Esophagus muscularis mucosa (tissue), 4 donors: ENCODE data around the gene GPC1. TPM values are rescaled to one million over a fixed set of nuclear protein-coding genes. Genes with fewer than 3 reads are reported as not detected.

Experiments used
- DNase-seq: peaks from one replicate; pipeline ENCODE4 v3.0.0-alpha.2; 2017; ENCODE audit errors: extremely low spot score
- H3K27ac ChIP-seq, 4 donors: fragments of 200-600 bp; sonication (generic); replicated peaks in 1 of 4; 1 replicate in 3 of 4; 2 replicates in 1 of 4; pipeline ENCODE4 v1.5.1; 2016 to 2019; ENCODE audit warnings: mild to moderate bottlenecking in 1 of 4
- H3K27me3 ChIP-seq, 4 donors: fragments of 200-600 bp; sonication (generic); one replicate each; pipeline versions ENCODE4 v1.5.1 to v1.6.0; 2016 to 2019
- H3K36me3 ChIP-seq, 4 donors: fragments of 200-600 bp; sonication (generic); one replicate each; pipeline ENCODE4 v1.5.1; 2016 to 2019
- H3K4me1 ChIP-seq, 4 donors: fragments of 200-600 bp; sonication (generic); one replicate each; pipeline ENCODE4 v1.5.1; 2016 to 2019
- H3K4me3 ChIP-seq, 4 donors: fragments of 200-600 bp; sonication (generic); 1 replicate in 2 of 4; 2 replicates in 2 of 4; pipeline ENCODE4 v1.5.1; 2016 to 2019; ENCODE audit warnings: mild to moderate bottlenecking in 4 of 4, moderate library complexity in 1 of 4
- H3K9me3 ChIP-seq, 4 donors: fragments of 200-600 bp; sonication (generic); 1 replicate in 3 of 4; 2 replicates in 1 of 4; pipeline ENCODE4 v1.5.1; 2016 to 2019
- EP300 ChIP-seq: sonication (generic); formaldehyde crosslinking; IDR thresholded peaks from one replicate; pipeline ENCODE4 v1.6.1; 2017; ENCODE audit warnings: antibody characterized with exemption
- POLR2A ChIP-seq: fragments of 450-650 bp; IDR thresholded peaks from one replicate; pipeline ENCODE4 v1.6.1; 2017; ENCODE audit warnings: antibody characterized with exemption, moderate library complexity, mild to moderate bottlenecking, low read depth
- POLR2AphosphoS5 ChIP-seq, 2 donors: sonication (generic); formaldehyde crosslinking; IDR thresholded peaks; one replicate each; pipeline ENCODE4 v1.6.1; 2017; ENCODE audit warnings: antibody characterized with exemption in 2 of 2
- WGBS: methylation state at CpG from one replicate; pipeline ENCODE4 v1.1.5; 2018; 5-methylcytosine and 5-hydroxymethylcytosine counted together
- intact Hi-C: fragments of 100-400 bp; cut with DNase I; formaldehyde crosslinking; loops from one replicate; pipeline ENCODE4 v1.15.1; 2023
- total RNA-seq, 4 donors: library from RNA; depleted of rRNA; stranded (reverse); fragments of >200 nt; gene quantifications; one replicate each; pipeline versions ENCODE4 v1.1.0 to v1.2.1, GENCODE V29; 2016
- TF ChIP-seq, protein P1 (sequence below), 3 experiments: fragments of 200-600 bp in 2 of 3; fragments of 450-650 bp in 1 of 3; sonication (generic) in 2 of 3; IDR thresholded peaks; one replicate each; pipeline ENCODE4 v1.5.1; 2017 to 2019; ENCODE audit warnings: antibody characterized with exemption in 3 of 3, mild to moderate bottlenecking in 2 of 3, moderate library complexity in 1 of 3

GPC1 gene
- total RNA-seq, 4 donors from 2014 or later = 29.1 to 71.5 (median 41.8) TPM

DNA sequence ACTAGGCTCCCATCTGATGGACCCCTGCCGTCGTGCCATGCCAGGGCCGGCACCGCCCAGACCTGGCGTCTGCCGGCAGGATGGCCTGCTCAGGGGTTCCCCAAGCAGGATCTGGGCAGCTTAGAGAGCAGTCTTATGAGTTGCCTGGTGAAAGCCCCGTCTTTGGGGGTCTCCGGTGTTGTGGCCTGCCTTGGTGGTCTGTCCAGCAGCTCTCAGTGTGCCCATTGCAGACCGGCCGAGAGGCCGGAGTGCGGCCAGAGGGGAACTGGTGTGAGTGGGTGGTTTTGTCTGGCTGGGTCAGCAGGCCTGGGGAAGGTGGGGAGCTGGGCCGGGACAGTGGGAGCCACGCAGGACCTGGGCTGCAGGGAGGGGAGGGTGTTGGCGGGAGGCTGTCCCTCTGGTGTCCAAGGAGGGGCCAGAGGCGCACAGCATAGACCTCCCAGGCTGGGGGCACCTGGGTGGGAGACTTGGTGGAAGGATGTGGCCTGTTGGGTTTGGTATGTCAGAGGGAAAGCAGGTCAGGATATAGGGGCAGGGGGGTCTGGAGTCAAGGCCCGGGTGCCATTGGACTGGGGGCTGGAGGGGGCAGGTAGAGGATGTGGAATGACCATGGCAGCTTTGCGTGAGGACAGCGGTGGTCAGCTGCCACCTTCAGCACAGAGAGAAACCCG, 16.5 kb downstream of the GPC1 start:
- H3K27ac ChIP-seq = peak overlapping the region in 1 of 4 donors; percentile 40
- intact Hi-C loops = no loop called here
- no peaks in the 10 kb centered on the region for H3K9me3 ChIP-seq
- peaks cover 0 to 40% (median 0%) of the 10 kb centered on the region in 4 donors for H3K27me3 ChIP-seq
- H3K4me3 ChIP-seq = peak overlapping the region; percentile 69 to 87 (median 72)
- 48% methylated on average over 5 of the region's 20 CpGs for WGBS
- TF ChIP-seq EP300 (no peak), POLR2A (no peak), POLR2AphosphoS5 (IDR thresholded peaks at IDR 0.05) (no peak)
- TF ChIP-seq, protein P1, sequence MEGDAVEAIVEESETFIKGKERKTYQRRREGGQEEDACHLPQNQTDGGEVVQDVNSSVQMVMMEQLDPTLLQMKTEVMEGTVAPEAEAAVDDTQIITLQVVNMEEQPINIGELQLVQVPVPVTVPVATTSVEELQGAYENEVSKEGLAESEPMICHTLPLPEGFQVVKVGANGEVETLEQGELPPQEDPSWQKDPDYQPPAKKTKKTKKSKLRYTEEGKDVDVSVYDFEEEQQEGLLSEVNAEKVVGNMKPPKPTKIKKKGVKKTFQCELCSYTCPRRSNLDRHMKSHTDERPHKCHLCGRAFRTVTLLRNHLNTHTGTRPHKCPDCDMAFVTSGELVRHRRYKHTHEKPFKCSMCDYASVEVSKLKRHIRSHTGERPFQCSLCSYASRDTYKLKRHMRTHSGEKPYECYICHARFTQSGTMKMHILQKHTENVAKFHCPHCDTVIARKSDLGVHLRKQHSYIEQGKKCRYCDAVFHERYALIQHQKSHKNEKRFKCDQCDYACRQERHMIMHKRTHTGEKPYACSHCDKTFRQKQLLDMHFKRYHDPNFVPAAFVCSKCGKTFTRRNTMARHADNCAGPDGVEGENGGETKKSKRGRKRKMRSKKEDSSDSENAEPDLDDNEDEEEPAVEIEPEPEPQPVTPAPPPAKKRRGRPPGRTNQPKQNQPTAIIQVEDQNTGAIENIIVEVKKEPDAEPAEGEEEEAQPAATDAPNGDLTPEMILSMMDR (IDR thresholded peaks at IDR 0.05) = no peak
- no peak for DNase-seq
- H3K36me3 ChIP-seq = no peaks in the 10 kb centered on the region
- peaks cover 47 to 73% (median 57%) of the 10 kb centered on the region in 4 donors for H3K4me1 ChIP-seq

DNA sequence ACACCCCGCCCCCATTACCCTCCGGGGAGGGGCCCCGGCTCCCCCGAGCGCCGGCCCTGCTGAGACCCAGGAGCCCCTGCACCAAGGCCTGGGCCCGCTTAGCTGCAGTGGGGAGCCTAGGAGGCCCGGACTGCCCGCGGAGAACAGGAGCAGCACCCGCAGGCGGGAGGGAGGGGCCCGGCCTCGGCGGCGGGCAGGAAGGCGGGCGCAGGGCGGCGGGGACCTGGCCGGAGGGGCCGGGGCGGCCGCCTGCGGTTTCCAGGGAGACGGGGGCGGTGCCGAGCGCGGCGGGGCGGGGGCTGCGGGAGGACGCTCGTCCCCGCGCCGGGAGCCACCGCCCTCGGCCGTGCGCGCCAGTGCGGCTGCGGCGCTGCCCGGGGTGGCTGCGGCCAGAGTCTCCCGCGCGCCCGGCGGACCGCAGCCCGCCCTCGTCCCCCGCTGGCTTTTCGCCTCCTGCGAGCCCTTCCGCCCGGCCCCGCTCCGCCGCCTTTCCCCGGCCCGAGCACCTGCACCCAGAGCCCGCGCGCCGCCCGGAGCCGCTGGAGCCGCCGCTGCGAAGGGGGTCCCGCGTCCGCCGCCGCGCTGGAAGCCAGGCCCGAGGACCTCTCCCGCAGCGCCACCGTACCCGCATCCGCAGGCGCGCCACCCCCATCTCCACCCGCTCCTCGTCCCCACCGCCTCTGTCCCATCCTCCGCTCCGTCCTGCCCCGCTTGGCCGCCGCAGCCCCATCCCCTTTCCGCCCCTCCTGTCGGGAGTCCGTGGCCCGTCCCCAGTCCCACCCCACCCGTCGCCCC, 17.2 kb downstream of the GPC1 start:
- DNase-seq = no peak
- peak overlapping the region; percentile 69 to 87 (median 72) for H3K4me3 ChIP-seq
- no peaks in the 10 kb centered on the region for H3K9me3 ChIP-seq
- intact Hi-C loops = no loop called here
- peak overlapping the region; percentile 48 to 61 (median 55) for H3K27ac ChIP-seq
- H3K27me3 ChIP-seq = peaks cover 0 to 40% (median 0%) of the 10 kb centered on the region in 4 donors
- TF ChIP-seq POLR2AphosphoS5 (IDR thresholded peaks at IDR 0.05) = peak in 1 of 2 donors; percentile 29
- TF ChIP-seq, protein P1 (IDR thresholded peaks at IDR 0.05) = no peak
- peaks cover 43 to 76% (median 57%) of the 10 kb centered on the region in 4 donors for H3K4me1 ChIP-seq
- no peaks in the 10 kb centered on the region for H3K36me3 ChIP-seq
- 1% methylated on average over 57 of the region's 103 CpGs for WGBS

DNA sequence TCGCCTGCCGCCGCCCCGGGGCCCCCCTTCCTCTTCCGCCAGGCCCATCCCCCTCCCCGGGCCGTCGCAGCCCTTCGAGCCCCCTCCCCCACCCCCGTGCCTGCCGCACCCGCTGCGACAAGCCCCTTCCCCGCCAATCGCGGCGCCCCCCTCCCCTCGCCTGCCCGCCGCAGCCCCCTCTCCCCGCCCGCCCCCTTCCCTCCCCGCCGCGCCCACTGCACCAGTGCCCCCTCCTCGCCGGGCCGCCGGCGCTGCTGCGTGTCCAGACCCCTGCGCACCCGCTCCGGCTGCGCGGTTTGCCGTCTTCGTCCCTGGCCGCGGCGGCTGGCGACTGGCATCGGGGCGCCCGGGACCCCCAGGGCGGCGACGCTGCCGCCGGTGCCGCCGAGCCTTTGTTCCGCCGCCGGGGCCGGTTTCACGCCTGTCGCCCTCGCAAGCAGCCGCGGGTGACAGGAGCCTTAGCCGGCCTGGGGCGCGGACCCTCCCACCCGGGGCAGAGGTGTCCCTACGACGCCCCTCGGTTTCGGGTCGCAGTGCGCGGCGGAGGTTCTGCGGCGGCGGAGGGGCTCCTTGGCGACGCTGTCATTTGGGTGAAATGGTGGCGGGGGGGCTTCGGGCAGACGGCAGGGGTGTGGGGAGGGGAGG, 18.1 kb downstream of the GPC1 start:
- H3K27ac ChIP-seq = peak overlapping the region; percentile 10 to 60 (median 40)
- DNase-seq = no peak
- peaks cover 0 to 40% (median 0%) of the 10 kb centered on the region in 4 donors for H3K27me3 ChIP-seq
- no CpG with 5 or more reads among the region's 81 CpGs for WGBS
- intact Hi-C loops = no loop called here
- H3K4me3 ChIP-seq = peak overlapping the region; percentile 69 to 87 (median 72)
- peaks cover 41 to 72% (median 57%) of the 10 kb centered on the region in 4 donors for H3K4me1 ChIP-seq
- TF ChIP-seq EP300 = no peak
- TF ChIP-seq POLR2AphosphoS5 (IDR thresholded peaks at IDR 0.05) = no peak
- TF ChIP-seq, protein P1 (IDR thresholded peaks at IDR 0.05) = no peak
- no peak for TF ChIP-seq POLR2A
- H3K9me3 ChIP-seq = no peaks in the 10 kb centered on the region
- H3K36me3 ChIP-seq = no peaks in the 10 kb centered on the region

DNA sequence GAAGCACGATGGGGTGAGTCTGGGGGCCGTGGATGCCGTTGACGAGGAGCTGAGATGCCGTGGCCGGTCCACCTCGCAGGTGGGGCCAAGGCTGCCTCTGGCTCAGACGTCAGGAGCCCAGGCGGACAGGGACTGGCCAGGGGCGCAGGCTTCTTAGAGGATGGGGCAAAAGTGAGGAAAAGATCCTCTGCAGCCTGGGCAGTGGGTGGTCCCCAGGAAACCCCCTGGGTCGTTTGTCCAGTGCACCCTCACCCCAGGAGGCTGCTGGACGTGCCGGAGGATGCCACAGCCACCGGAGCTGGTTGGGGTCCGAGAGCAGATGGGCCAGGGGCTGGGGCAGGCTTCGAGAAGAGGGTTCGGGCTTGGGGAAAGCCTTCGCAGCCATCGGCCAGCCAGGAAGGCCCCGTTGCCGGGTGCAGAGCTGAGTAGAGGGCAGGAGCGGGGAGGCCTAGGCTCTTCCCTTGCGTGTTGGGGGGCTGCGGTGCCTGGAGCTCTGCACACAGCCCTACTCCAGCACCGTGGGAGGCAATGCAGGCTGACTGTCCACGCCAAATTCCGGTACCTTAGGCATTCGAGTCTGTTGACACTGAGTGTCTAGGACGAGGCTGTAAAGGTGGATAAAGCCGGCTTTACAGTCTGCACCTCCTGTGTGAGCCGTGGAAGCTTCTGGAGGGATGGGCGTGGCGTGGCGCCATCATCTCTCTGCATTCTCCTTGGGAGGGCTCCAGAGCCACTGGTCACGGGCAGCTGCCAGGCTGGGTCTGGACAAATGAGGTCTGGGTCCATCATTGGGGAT, 18.8 kb downstream of the GPC1 start:
- Histone ChIP-seq H3K9me3 (no peaks in the 10 kb centered on the region), H3K27ac (peak overlapping the region in 3 of 4 donors; percentile 10 to 60 (median 44)), H3K4me1 (peaks cover 41 to 72% (median 57%) of the 10 kb centered on the region in 4 donors), H3K36me3 (peaks cover 0 to 2% (median 0%) of the 10 kb centered on the region in 4 donors), H3K27me3 (peaks cover 0 to 40% (median 0%) of the 10 kb centered on the region in 4 donors), H3K4me3 (peak overlapping the region; percentile 69 to 87 (median 72))
- intact Hi-C loops = no loop called here
- 46% methylated on average over 17 of the region's 35 CpGs for WGBS
- TF ChIP-seq POLR2AphosphoS5 (IDR thresholded peaks at IDR 0.05) (no peak), EP300 (no peak), POLR2A (no peak)
- TF ChIP-seq, protein P1 (IDR thresholded peaks at IDR 0.05) = no peak
- DNase-seq = no peak
